GM18861 (cell line): Measurements from ENCODE around the gene WDR93.
"Not testable (repeated sequence)": the region's sequence is repeated elsewhere in the genome, so short reads cannot be mapped to it uniquely, and the experiment has no call there.

Source experiments
- ATAC-seq: cut with Tn5 transposase; IDR thresholded peaks from one replicate; pipeline ENCODE4 v1.9.1; 2021; ENCODE audit not compliant: unreplicated experiment

WDR93 gene

DNA sequence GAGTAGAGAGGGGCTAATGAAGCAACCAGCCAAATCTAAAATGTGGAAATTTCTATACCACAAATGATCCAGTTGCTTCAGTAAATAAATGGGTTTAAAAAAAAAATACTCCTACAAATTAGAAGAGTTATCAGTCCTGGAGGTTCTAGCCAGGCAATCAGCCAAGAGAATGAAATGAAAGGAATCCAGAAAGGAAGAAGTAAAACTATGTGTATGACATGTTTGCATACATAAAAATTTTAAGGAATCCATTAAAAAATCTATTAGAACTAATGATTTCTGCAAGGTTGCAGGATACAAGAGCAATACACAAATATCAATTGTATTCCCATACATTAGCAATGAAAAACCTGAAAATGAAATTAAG, 95.1 kb downstream of the WDR93 start:
- ATAC-seq = no peak

DNA sequence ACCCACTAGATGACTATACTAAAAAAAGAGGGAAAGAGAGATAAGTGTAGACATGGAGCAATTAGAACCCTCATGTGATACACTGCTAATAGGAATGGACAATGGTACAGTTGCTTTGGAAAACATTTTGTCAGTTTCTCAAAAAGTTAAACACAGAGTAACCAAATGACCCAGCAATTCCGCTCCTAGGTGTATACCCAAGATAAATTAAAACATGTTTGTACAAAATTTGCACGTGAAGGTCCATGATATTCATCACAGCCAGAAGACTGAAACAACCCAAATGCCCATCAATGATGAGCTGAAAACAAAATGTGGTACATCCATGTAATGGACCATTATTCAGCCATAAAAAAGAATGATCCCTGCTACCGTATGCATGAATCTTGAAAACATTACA, 97.3 kb downstream of the WDR93 start:
- no peak for ATAC-seq

- not testable (repeated sequence) for ATAC-seq
Measured at GRCh38 chr15:89788585-89788984, 98.0 kb downstream of the WDR93 start.

GRCh38 chr15:89790206-89790605, 99.6 kb downstream of the WDR93 start:
- ATAC-seq = no peak

- no peak for ATAC-seq
Measured at GRCh38 chr15:89790661-89791060, 100.0 kb downstream of the WDR93 start.

DNA sequence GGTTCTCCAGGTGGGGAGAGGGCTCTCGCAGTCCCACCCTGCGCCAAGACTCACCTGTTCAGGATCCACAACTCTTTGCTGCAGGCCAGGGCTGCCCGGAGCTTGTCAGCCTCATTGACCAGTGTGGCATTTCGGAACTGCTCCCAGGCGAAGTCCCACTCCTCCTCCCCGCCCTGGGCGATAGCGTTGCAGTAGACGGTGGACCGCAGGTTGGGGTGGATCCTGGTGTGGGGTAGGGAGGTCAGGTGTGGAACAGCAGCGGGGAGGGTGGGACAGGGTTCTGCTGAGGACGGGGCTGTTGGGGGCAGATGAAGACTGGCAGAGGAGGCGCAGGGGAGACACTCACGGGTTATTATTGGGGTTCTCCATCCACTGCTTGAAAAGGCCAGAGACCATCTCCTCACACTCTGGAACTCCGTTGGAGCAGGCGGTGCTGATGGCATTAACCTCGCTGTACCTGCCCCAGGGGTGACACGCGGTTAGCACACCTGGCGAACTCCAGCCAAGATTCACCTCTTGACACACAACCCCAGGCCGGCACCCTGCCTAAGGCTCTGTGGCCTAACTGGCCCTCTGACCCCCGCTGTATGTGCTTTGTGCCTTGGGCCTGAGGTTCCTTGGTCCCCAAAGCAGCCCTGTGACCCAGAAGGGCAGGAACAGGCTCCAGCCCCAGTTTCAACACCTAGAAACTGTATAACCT, 101.6 kb downstream of the WDR93 start:
- no peak for ATAC-seq
